Activated naive CD4-positive, alpha-beta T cell treated with anti-CD3 and anti-CD28 coated beads, Interleukin-2, amount 10 ng/mL, durations not matched to agents 7 days and 5 days (primary cell): ENCODE results near the gene PIGR.

Experiments used
- CTCF ChIA-PET: fragments of 350-600 bp; sonication (Branson Sonifier 250); formaldehyde crosslinking; loops from one replicate; lab custom pipeline; 2021; ENCODE audit warnings: antibody characterized with exemption; lab: Charles Lee
- DNase-seq: peaks from one replicate; pipeline ENCODE4 v3.0.0-alpha.2; 2020
- H3K27ac Mint-ChIP-seq: one replicate; pipeline ENCODE4 v1.8.0; 2021; ENCODE audit warnings: mild to moderate bottlenecking, moderate library complexity, mixed read lengths
- H3K27me3 Mint-ChIP-seq: one replicate; pipeline ENCODE4 v1.8.0; 2021; ENCODE audit warnings: mild to moderate bottlenecking, mixed read lengths
- H3K36me3 Mint-ChIP-seq: one replicate; pipeline ENCODE4 v1.8.0; 2021; ENCODE audit warnings: mixed read lengths
- H3K4me1 Mint-ChIP-seq: one replicate; pipeline ENCODE4 v1.8.0; 2021; ENCODE audit warnings: mixed read lengths
- H3K4me3 Mint-ChIP-seq: one replicate; pipeline ENCODE4 v1.8.0; 2021; ENCODE audit warnings: mild to moderate bottlenecking, moderate library complexity, mixed read lengths
- H3K9me3 Mint-ChIP-seq: one replicate; pipeline ENCODE4 v1.8.0; 2021; ENCODE audit warnings: mixed read lengths

The PIGR gene

DNA sequence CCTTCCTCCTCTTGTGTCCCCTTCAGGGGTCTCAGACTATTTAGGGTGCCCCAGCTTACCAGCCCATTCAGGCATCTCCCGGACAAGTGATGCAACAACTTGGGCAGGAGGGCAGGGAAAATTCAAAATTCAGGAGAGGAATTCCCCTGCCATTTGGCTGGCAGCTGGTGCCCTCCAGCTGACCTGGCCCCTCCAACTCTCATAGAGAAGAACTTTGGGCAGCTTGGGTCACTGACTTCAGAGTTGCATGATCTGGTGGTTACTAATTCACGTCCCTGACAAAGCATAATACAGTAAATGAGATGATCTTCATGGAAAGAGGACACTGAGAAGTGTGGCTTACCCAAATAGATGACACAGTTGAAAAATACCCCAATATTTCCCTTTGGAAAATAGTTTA, 24.2 kb upstream of the PIGR start, which contains the start of gene FCAMR:
FCAMR (minus strand) TSS at position 15 of the 400 bp plus-strand sequence. CDS start 335 bp downstream, outside the sequence.
- DNase-seq = no peak
- H3K4me1 Mint-ChIP-seq = peaks cover 34% of the 10 kb centered on the region
- H3K27me3 Mint-ChIP-seq = peaks cover 37% of the 10 kb centered on the region
- no peaks in the 10 kb centered on the region for H3K36me3 Mint-ChIP-seq
- no peak within 1 kb of the TSS for H3K4me3 Mint-ChIP-seq
- H3K9me3 Mint-ChIP-seq = no peaks in the 10 kb centered on the region
- H3K27ac Mint-ChIP-seq = no peak within 1 kb of the TSS
- CTCF ChIA-PET = interaction anchor here (0.6 to 6.2 kb wide), 2 partner anchors 12 to 36 kb away, joined by 4 to 45 read pairs; no protein-coding TSS in a partner anchor

DNA sequence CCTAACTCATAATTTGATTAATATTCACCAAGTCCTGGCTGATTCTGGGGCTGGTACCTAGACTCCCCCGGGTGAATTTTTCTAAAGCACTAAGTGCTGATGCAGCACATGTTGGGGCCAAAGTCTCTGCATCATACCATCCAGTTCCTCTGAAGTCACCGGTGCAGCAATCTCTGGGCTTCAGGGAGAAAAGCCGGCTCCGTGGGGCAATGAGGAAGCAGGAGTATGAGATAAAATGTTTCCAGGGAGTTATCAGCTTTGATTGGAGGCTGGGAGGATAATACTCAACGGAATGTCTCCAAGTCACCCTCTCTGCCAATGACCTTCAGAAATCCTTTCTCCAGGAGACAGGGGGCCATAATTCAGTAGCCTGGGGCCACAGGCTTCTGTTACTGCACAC, 22.8 kb upstream of the PIGR start:
- Mint-ChIP-seq H3K27me3 (peaks cover 33% of the 10 kb centered on the region), H3K4me3 (no peak overlapping the region), H3K36me3 (no peaks in the 10 kb centered on the region), H3K9me3 (no peaks in the 10 kb centered on the region), H3K4me1 (peaks cover 38% of the 10 kb centered on the region), H3K27ac (no peak overlapping the region)
- CTCF ChIA-PET = interaction anchor here (1.3 to 6.2 kb wide), 3 partner anchors 13 to 42 kb away, joined by 4 to 45 read pairs (median 9); no protein-coding TSS in a partner anchor
- DNase-seq = no peak

DNA sequence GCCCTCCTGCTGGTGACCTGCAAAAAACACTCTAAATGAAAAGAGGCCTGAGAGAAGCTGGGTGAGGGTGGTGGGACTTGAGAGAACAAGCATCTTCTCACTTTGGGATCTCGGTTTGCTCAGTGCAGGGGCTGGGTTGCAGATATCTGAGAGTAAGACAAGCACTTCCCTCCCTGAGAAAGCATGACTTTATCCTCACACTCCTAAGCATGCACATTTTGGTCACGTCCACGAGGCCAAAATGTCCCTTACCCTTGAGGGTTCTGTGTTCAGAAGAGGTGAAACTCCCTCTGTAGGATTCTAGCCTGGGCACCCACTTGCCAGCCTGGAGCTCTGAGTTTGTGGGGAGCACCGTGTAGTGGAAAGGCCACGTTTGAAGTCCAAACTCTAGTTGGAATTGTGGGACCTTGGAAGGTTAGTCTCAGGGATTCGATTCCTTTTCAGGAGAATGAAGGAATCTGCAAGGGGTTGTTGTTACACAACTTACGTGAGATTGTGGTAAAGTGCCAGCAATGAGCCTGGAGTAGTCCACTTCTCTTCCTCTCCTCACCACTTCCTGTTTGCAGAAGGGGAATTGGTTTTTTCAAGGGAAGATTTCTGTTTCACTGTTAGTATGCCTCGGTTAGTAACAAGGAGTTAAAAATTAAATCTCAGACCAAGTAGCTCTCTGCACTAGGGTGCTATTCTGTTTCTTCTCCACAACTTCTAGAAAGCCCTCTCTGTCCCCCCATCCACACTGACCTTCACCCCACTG, 21.0 kb upstream of the PIGR start:
- H3K27me3 Mint-ChIP-seq = peaks cover 29% of the 10 kb centered on the region
- no peaks in the 10 kb centered on the region for H3K36me3 Mint-ChIP-seq
- H3K4me1 Mint-ChIP-seq = peaks cover 53% of the 10 kb centered on the region
- CTCF ChIA-PET = interaction anchor here (0.7 to 2.7 kb wide), 4 partner anchors 16 to 40 kb away, joined by 3 to 9 read pairs (median 5); no protein-coding TSS in a partner anchor
- peak overlapping the region; percentile 82 for H3K27ac Mint-ChIP-seq
- peak overlapping the region; percentile 55 for H3K4me3 Mint-ChIP-seq
- DNase-seq = no peak
- H3K9me3 Mint-ChIP-seq = no peaks in the 10 kb centered on the region

DNA sequence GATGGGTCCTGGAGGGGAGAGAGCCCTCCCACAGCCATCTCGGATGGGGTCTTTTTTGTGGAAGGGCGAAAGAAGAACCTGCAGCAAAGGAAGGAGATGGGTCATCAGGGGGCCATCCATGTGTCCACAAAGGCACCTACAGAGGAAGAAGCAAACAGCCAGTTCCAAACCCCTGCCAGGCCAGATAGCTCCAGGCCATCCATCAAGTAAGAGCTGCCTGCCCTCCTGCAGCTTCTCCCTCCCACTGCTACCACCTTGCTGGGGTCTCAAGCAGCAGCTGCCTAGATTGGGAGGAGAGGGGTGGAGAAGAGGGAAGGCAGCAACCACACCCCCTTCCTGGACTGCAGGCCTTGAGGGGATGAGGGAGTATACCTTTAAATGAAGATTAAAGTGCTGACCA, 19.5 kb upstream of the PIGR start:
- H3K4me3 Mint-ChIP-seq = no peak overlapping the region
- H3K4me1 Mint-ChIP-seq = peaks cover 65% of the 10 kb centered on the region
- peaks cover 28% of the 10 kb centered on the region for H3K27me3 Mint-ChIP-seq
- no peaks in the 10 kb centered on the region for H3K36me3 Mint-ChIP-seq
- no peaks in the 10 kb centered on the region for H3K9me3 Mint-ChIP-seq
- CTCF ChIA-PET = interaction anchor here (1.4 to 1.8 kb wide), 2 partner anchors 29 to 32 kb away, joined by 4 to 5 read pairs; no protein-coding TSS in a partner anchor
- DNase-seq = no peak
- H3K27ac Mint-ChIP-seq = no peak overlapping the region

DNA sequence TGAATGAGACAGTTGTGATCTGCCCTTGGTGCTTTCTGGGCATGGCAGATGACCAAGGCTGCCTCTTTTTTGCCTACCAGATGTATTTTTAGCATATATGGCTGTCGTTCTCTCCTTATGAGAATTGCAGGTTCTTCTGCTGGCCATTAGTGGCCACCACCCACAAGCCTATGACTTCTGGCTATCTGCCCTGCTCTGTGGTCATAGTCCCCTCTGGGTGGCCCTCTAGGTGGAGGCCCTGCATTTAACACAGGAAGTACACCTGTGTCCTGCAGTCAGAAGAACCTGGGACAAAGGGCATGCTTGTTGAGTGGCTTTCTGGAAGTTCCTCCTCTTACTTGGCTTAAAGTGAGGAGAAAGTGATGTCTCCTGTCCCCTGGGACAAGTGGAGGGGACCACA, 17.5 kb upstream of the PIGR start:
- Mint-ChIP-seq H3K27me3 (peaks cover 27% of the 10 kb centered on the region), H3K4me3 (no peak overlapping the region), H3K4me1 (peaks cover 61% of the 10 kb centered on the region), H3K27ac (no peak overlapping the region), H3K36me3 (no peaks in the 10 kb centered on the region), H3K9me3 (no peaks in the 10 kb centered on the region)
- CTCF ChIA-PET = interaction anchor here (0.9 to 1.6 kb wide), 3 partner anchors 16 to 306 kb away, joined by 3 read pairs; no protein-coding TSS in a partner anchor
- DNase-seq = no peak

DNA sequence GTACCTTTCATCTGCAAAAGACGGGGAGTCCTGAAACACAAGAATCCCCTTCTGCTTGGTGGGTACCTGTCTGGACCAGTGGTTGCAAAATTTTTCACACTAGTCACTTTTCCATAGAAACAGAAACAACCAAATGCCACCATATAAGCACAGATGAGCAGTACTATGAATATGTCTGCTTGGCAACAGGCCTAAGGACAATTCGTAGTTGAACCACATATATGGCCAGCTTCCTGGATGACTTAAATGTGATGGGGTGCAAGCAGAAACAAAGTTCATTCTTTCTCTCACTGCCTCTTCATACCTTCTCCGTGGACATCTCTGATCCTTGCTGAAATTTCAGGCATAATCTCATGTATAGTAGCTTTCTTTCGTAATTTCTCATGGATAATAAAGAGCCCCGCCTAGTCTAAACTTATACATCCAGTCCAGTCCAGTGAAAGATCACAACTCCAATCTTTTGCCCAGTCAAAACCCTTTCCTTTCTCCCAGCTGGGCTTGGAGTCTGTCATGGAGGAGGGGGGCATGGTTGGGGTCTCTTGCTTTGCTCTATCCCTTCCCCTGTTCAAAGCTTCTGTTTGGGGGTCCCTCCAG, 16.9 kb upstream of the PIGR start:
- Mint-ChIP-seq H3K4me3 (no peak overlapping the region), H3K27me3 (peaks cover 30% of the 10 kb centered on the region), H3K36me3 (no peaks in the 10 kb centered on the region), H3K9me3 (no peaks in the 10 kb centered on the region), H3K4me1 (peaks cover 56% of the 10 kb centered on the region), H3K27ac (no peak overlapping the region)
- CTCF ChIA-PET = interaction anchor here (0.9 to 1.6 kb wide), 4 partner anchors 16 to 305 kb away, joined by 3 read pairs; no protein-coding TSS in a partner anchor
- no peak for DNase-seq

DNA sequence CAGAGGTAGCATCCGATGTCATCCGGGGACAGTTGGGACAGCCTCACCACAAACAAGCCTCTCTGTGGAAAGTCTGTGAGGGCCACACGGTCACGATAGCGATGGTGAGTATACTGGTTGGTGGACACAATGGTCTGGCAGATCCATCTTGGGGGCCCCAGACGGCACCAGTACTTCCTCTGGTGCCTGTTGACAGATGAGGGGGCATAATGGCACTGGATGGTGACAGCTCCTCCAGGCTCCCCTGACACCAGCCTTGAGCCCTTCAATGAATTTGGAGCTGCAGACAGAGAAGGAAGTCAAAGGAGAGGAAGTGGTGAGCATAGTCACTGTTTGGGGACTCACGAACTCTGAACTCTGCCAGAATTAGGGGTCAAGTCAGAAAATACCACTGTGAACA, 16.0 kb upstream of the PIGR start:
- H3K9me3 Mint-ChIP-seq = no peaks in the 10 kb centered on the region
- H3K4me3 Mint-ChIP-seq = no peak overlapping the region
- no peaks in the 10 kb centered on the region for H3K36me3 Mint-ChIP-seq
- CTCF ChIA-PET = interaction anchor here (0.9 to 2.4 kb wide), 5 partner anchors 12 to 42 kb away, joined by 3 to 9 read pairs (median 3); no protein-coding TSS in a partner anchor
- peaks cover 31% of the 10 kb centered on the region for H3K27me3 Mint-ChIP-seq
- DNase-seq = peak; percentile 37
- H3K27ac Mint-ChIP-seq = peak overlapping the region; percentile 58
- peaks cover 46% of the 10 kb centered on the region for H3K4me1 Mint-ChIP-seq

DNA sequence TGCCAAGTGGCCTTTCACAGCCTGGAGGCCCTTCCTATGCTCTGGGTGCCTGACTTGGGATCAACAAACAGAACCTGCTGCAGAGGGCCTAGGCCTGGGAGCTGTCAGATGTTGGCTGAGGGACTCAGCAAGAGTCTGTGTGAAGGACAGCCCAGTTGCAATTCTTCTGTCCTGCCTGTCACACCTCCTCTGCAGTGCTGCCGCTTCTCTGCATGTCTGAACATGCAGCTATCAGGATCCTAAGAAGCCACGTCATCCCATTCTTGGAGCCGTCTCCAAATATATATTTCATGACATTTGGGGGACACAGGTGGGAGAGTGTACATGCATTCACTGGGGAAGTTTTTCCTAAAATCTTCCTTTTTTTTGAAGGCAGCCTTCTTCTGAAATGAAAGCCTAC, 15.4 kb upstream of the PIGR start:
- Mint-ChIP-seq H3K27me3 (peaks cover 31% of the 10 kb centered on the region), H3K36me3 (no peaks in the 10 kb centered on the region), H3K27ac (peak overlapping the region; percentile 34), H3K9me3 (no peaks in the 10 kb centered on the region), H3K4me3 (no peak overlapping the region), H3K4me1 (peaks cover 40% of the 10 kb centered on the region)
- CTCF ChIA-PET = interaction anchor here (0.9 to 2.4 kb wide), 4 partner anchors 12 to 42 kb away, joined by 3 to 9 read pairs (median 4); no protein-coding TSS in a partner anchor
- DNase-seq = no peak

DNA sequence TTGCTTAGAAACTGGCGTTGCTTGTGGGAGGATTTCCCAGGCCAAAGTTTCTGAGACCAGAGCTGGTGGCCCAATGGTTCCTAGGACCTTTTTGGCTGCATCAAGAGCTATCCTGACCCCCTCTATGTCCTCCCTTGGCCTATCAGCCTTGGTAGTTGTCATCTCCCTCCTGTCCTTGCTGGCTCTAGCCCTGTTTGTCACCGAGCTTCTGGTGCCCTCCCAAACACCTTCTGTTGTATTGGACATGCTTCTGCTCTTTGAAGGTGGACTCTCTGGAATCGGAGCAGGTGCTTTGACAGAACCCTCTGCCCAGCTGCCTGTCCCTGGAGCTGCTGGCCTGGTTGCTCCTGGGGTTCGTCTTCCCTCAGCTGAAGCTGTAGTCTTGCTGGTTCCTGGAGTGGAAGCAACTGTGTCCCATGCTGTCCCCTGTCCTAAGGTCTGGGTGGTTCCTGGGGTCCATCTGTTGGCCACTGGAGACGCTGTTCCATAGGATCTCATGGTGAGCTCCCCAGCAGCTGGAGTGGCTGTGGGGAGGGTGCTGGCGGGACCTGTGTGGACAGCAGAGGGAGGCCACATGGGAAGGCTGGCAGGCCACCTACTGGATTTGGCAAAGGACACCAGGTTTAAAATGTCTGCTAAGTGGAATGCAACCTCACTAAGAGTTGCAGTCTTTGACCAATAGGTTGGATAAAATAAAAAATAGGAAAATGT, 14.6 kb upstream of the PIGR start:
- Mint-ChIP-seq H3K27ac (peak overlapping the region; percentile 38), H3K36me3 (no peaks in the 10 kb centered on the region), H3K4me3 (no peak overlapping the region), H3K9me3 (no peaks in the 10 kb centered on the region), H3K27me3 (peaks cover 31% of the 10 kb centered on the region), H3K4me1 (peaks cover 34% of the 10 kb centered on the region)
- no peak for DNase-seq
- CTCF ChIA-PET = interaction anchor here (2.4 kb wide), 1 partner anchor 21 kb away, joined by 9 read pairs; no protein-coding TSS in a partner anchor

DNA sequence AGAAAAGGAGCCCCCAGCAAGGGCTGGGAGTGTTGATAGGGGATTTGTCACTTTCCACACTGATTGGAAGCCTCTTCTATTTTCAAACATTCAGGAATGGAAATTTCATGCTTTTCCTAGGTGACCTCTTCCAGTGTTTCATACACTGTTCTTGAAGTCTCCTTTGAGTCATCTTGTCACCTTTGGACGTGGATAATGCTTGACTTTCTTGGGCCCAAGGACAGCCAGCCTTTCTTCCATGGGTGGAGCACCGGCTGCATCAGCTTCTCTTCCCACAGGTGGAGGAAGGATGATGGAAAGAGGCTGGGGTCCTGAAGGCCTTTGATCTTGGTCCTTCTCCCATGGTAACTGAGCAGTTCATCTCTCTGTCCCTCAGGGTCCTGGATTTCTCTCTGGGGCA, 11.9 kb upstream of the PIGR start:
- Mint-ChIP-seq H3K4me3 (no peak overlapping the region), H3K27ac (no peak overlapping the region), H3K4me1 (peaks cover 35% of the 10 kb centered on the region), H3K36me3 (no peaks in the 10 kb centered on the region), H3K9me3 (no peaks in the 10 kb centered on the region), H3K27me3 (peaks cover 31% of the 10 kb centered on the region)
- no peak for DNase-seq
- CTCF ChIA-PET = interaction anchor here (0.9 to 2.0 kb wide), 4 partner anchors 22 to 46 kb away, joined by 3 to 7 read pairs (median 4); no protein-coding TSS in a partner anchor

DNA sequence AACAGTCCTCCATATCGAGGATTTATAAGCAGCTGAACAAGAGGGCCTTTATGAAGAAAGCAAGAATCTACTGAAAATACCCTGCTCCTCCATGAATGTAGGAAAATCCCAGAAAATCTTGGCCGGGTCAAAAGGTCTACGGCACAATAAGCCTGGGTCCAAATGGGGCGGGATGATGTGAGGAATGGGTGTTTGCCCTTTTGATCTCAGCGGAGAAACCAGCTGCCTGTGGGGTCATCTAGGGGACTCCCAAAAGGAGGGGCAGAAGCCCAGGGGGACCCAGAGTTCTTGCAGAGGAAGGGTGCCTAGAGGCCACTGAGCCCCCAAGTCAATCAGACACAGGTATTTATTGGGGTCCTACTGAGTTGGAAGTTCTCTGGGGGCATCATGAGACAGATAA, 11.4 kb upstream of the PIGR start:
- Mint-ChIP-seq H3K4me1 (peaks cover 30% of the 10 kb centered on the region), H3K27ac (no peak overlapping the region), H3K36me3 (no peaks in the 10 kb centered on the region), H3K27me3 (peaks cover 31% of the 10 kb centered on the region), H3K9me3 (no peaks in the 10 kb centered on the region), H3K4me3 (no peak overlapping the region)
- DNase-seq = no peak
- CTCF ChIA-PET = interaction anchor here (0.9 to 2.0 kb wide), 4 partner anchors 22 to 45 kb away, joined by 3 to 7 read pairs (median 4); no protein-coding TSS in a partner anchor

DNA sequence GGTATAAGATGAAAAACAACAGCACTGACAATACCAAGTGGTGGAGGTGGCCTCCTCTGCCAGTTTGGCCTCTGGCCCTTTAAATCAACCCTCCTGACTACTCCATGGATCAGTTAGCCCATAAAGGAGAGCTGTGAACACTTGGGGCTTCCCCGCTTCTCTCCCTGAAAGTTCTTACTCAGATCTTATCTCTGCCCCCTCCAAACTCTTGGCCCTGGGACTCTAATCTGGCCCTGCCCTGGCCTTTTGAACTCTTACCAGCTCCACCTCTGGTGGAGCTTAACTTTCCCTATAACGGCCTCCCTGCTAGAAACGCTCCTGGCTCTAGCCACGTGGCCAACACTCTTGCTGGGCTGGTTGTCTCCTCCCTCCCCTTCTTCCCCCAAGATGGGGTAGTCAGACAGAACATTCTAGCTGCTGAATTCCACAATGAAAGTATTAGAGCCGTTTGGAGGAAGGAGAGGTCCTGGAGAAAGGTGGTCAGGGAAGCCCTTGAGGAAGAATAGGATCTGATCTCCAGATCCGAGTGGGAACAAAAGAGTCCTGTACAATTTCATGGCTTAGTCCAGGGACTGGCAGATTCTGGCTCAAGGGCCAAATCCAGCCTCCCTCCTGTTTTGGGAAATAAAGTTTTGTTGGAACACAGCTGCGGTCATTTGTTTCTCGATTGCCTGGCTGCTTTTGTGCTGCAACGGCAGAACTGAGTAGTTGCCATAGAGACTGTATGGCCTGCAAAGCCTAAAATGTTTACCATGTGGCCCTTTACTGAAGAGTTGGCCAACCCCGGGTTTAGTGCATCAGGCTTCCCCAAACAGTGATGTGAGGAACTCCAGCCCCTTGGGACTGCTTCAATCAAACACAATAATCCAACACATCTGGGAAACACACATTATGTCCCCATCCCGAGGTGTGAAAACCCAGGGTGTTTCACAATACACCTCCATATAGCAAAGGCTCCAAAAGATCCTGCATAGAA, 9.5 kb upstream of the PIGR start:
- no peak for DNase-seq

More for the DNA sequence above, 9.5 kb upstream of the PIGR start:
- CTCF ChIA-PET = interaction anchor here (0.7 to 2.2 kb wide), 3 partner anchors 20 to 50 kb away, joined by 3 to 7 read pairs (median 3); no protein-coding TSS in a partner anchor
- no peak overlapping the region for H3K4me3 Mint-ChIP-seq
- H3K4me1 Mint-ChIP-seq = peaks cover 15% of the 10 kb centered on the region
- H3K36me3 Mint-ChIP-seq = no peaks in the 10 kb centered on the region
- H3K27ac Mint-ChIP-seq = no peak overlapping the region
- H3K27me3 Mint-ChIP-seq = peaks cover 25% of the 10 kb centered on the region
- no peaks in the 10 kb centered on the region for H3K9me3 Mint-ChIP-seq
